HEK293 (cell line): Measurements from ENCODE around the gene WDR76.

Experiments used
- BCL6B ChIP-seq: fragments of 450-650 bp; formaldehyde crosslinking; IDR thresholded peaks from 2 replicates; pipeline ENCODE4 v1.5.1; 2017; ENCODE audit warnings: missing biosample characterization, missing genetic modification characterization
- CTCF ChIP-seq: fragments of 450-650 bp; formaldehyde crosslinking; IDR thresholded peaks from 2 replicates; pipeline ENCODE4 v1.5.1; 2016; ENCODE audit warnings: missing biosample characterization, missing genetic modification characterization
- KLF9 ChIP-seq: fragments of 450-650 bp; formaldehyde crosslinking; IDR thresholded peaks from 2 replicates; pipeline ENCODE4 v1.5.1; 2016; ENCODE audit warnings: missing biosample characterization, missing genetic modification characterization, low read depth
- MYNN ChIP-seq: fragments of 450-650 bp; formaldehyde crosslinking; IDR thresholded peaks from 2 replicates; pipeline ENCODE4 v1.5.1; 2016; ENCODE audit warnings: missing biosample characterization, missing genetic modification characterization, borderline replicate concordance
- PRDM10 ChIP-seq: fragments of 450-650 bp; formaldehyde crosslinking; IDR thresholded peaks from 2 replicates; pipeline ENCODE4 v1.5.1; 2016; ENCODE audit warnings: missing biosample characterization, missing genetic modification characterization
- RBAK ChIP-seq: fragments of 450-650 bp; formaldehyde crosslinking; IDR thresholded peaks from 2 replicates; pipeline ENCODE4 v1.5.1; 2016; ENCODE audit warnings: missing biosample characterization, missing genetic modification characterization
- SP2 ChIP-seq: fragments of 450-650 bp; formaldehyde crosslinking; IDR thresholded peaks from 2 replicates; pipeline ENCODE4 v1.5.1; 2016; ENCODE audit warnings: missing biosample characterization, missing genetic modification characterization
- ZBTB44 ChIP-seq: fragments of 450-650 bp; IDR thresholded peaks from 2 replicates; pipeline ENCODE4 v1.5.1; 2018; ENCODE audit warnings: missing biosample characterization, mild to moderate bottlenecking, missing genetic modification characterization
- ZBTB8A ChIP-seq: fragments of 450-650 bp; formaldehyde crosslinking; IDR thresholded peaks from 2 replicates; pipeline ENCODE4 v1.5.1; 2016; ENCODE audit warnings: missing biosample characterization, missing genetic modification characterization
- ZNF10 ChIP-seq: fragments of 450-650 bp; formaldehyde crosslinking; IDR thresholded peaks from 2 replicates; pipeline ENCODE4 v1.5.1; 2017; ENCODE audit warnings: missing biosample characterization, missing genetic modification characterization
- ZNF18 ChIP-seq: fragments of 450-650 bp; formaldehyde crosslinking; IDR thresholded peaks from 2 replicates; pipeline ENCODE4 v1.5.1; 2016; ENCODE audit warnings: missing biosample characterization, missing genetic modification characterization
- ZNF19 ChIP-seq: fragments of 450-650 bp; formaldehyde crosslinking; IDR thresholded peaks from 2 replicates; pipeline ENCODE4; 2016; ENCODE audit warnings: missing biosample characterization, missing genetic modification characterization, low read depth
- ZNF202 ChIP-seq: fragments of 450-650 bp; formaldehyde crosslinking; IDR thresholded peaks from 2 replicates; pipeline ENCODE4 v1.5.1; 2016; ENCODE audit warnings: missing biosample characterization, missing genetic modification characterization, borderline replicate concordance
- ZNF23 ChIP-seq: fragments of 450-650 bp; formaldehyde crosslinking; IDR thresholded peaks from 2 replicates; pipeline ENCODE4 v1.5.1; 2016; ENCODE audit warnings: missing biosample characterization, missing genetic modification characterization, borderline replicate concordance
- ZNF239 ChIP-seq: fragments of 450-650 bp; formaldehyde crosslinking; IDR thresholded peaks from 2 replicates; pipeline ENCODE4 v1.5.1; 2016; ENCODE audit warnings: missing biosample characterization, missing genetic modification characterization
- ZNF280D ChIP-seq: fragments of 450-650 bp; formaldehyde crosslinking; IDR thresholded peaks from 2 replicates; pipeline ENCODE4 v1.5.1; 2016; ENCODE audit warnings: missing biosample characterization, missing genetic modification characterization
- ZNF341 ChIP-seq: fragments of 450-650 bp; formaldehyde crosslinking; IDR thresholded peaks from 2 replicates; pipeline ENCODE4; 2016; ENCODE audit warnings: low read depth, missing biosample characterization, missing genetic modification characterization
- ZNF391 ChIP-seq: fragments of 450-650 bp; formaldehyde crosslinking; IDR thresholded peaks from 2 replicates; pipeline ENCODE4 v1.5.1; 2016; ENCODE audit warnings: low read depth, missing biosample characterization, missing genetic modification characterization, borderline replicate concordance
- ZNF416 ChIP-seq: fragments of 450-650 bp; formaldehyde crosslinking; IDR thresholded peaks from 2 replicates; pipeline ENCODE4 v1.5.1; 2016; ENCODE audit warnings: missing biosample characterization, missing genetic modification characterization
- ZNF514 ChIP-seq: fragments of 450-650 bp; formaldehyde crosslinking; IDR thresholded peaks from 2 replicates; pipeline ENCODE4 v1.5.1; 2016; ENCODE audit warnings: missing biosample characterization, missing genetic modification characterization
- ZNF677 ChIP-seq: fragments of 450-650 bp; IDR thresholded peaks from 2 replicates; pipeline ENCODE4 v1.5.0; 2018; ENCODE audit warnings: missing biosample characterization, mild to moderate bottlenecking, missing genetic modification characterization, moderate library complexity
- ZNF707 ChIP-seq: fragments of 450-650 bp; formaldehyde crosslinking; IDR thresholded peaks from 2 replicates; pipeline ENCODE4 v1.5.1; 2016; ENCODE audit warnings: missing biosample characterization, missing genetic modification characterization
- ZSCAN18 ChIP-seq: fragments of 450-650 bp; formaldehyde crosslinking; IDR thresholded peaks from 2 replicates; pipeline ENCODE4 v1.5.1; 2016; ENCODE audit warnings: missing biosample characterization, missing genetic modification characterization

WDR76 gene

GRCh38 chr15:43826508-43827341 lies at the start of gene WDR76 (continued):
- TF ChIP-seq ZNF18 (no peak), ZBTB44 (tag by site-specific recombination) (no peak), ZNF707 (tag by site-specific recombination) (no peak), ZNF514 (tag by site-specific recombination) (no peak), MYNN (tag by site-specific recombination) (no peak), ZNF416 (tag by site-specific recombination) (no peak), ZBTB8A (tag by site-specific recombination) (peak; percentile 41; the same call in 1 of the 2 replicates), ZNF19 (tag by site-specific recombination) (no peak), CTCF (tag by site-specific recombination) (no peak), SP2 (peak; percentile 78), ZSCAN18 (tag by site-specific recombination) (no peak), ZNF341 (tag by site-specific recombination) (no peak), ZNF280D (tag by site-specific recombination) (peak; percentile 40; the same call in 1 of the 2 replicates), PRDM10 (tag by site-specific recombination) (no peak), ZNF677 (tag by site-specific recombination) (no peak), ZNF23 (tag by site-specific recombination) (no peak), ZNF202 (tag by site-specific recombination) (no peak), RBAK (no peak), ZNF391 (no peak), BCL6B (tag by site-specific recombination) (no peak; the same call in 1 of the 2 replicates), KLF9 (tag by site-specific recombination) (peak; percentile 76), ZNF10 (tag by site-specific recombination) (no peak), ZNF239 (tag by site-specific recombination) (no peak)
